WERI-Rb-1 (cell line): ENCODE data around the gene NEO1.
"Not testable (repeated sequence)": the region's sequence is repeated elsewhere in the genome, so short reads cannot be mapped to it uniquely, and the experiment has no call there.

Experiments
- DNase-seq: peaks from one replicate; pipeline ENCODE4 v3.0.0-alpha.2; 2020
- H3K27ac ChIP-seq: fragments of 250-450 bp; sonication (Bioruptor Pico); 2 replicates; pipeline ENCODE4 v1.5.1; 2020; ENCODE audit warnings: mild to moderate bottlenecking, moderate library complexity
- H3K27me3 ChIP-seq: fragments of 250-450 bp; sonication (Bioruptor Pico); 2 replicates; pipeline ENCODE4 v1.5.1; 2021; ENCODE audit warnings: mild to moderate bottlenecking, low read depth, moderate library complexity; ENCODE audit not compliant: insufficient read depth, severe bottlenecking
- H3K36me3 ChIP-seq: fragments of 250-450 bp; sonication (Bioruptor Pico); 2 replicates; pipeline ENCODE4 v1.5.1; 2020; ENCODE audit warnings: mild to moderate bottlenecking, moderate library complexity
- H3K4me3 ChIP-seq: 2 replicates; pipeline ENCODE4 v1.5.1; 2011; ENCODE audit warnings: low read depth, mild to moderate bottlenecking, control low read depth, low read length
- H3K9me3 ChIP-seq: fragments of 250-450 bp; sonication (Bioruptor Pico); 2 replicates; pipeline ENCODE4 v1.5.1; 2021; ENCODE audit warnings: mild to moderate bottlenecking, moderate library complexity; ENCODE audit not compliant: severe bottlenecking
- TF ChIP-seq, protein P1 (sequence below): IDR thresholded peaks from 2 replicates; pipeline ENCODE4 v1.5.1; 2011; ENCODE audit warnings: low read depth, mild to moderate bottlenecking, control low read depth, inconsistent platforms, low read length

The NEO1 gene

DNA sequence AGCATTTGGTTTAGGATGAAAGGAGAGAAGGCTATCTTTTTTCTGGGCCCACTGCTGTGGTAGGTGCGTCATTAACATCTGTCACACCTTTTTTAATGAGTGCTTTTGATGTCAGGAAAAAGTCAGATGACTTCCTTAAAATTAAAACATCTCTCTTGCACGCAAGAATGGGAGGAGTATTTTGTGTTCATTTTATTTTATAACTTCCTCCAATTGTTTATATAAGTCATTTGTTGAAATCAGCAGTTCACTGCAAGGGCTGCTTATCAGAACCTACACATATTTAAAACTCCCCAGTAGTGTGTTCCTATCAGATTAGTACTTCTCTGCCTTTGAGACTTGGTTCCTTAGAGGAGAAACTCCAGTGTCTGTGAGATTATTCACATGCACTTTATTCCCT lies 143.8 kb downstream of the NEO1 start:
- Histone ChIP-seq H3K9me3 (no peaks in the 10 kb centered on the region), H3K27ac (no peak overlapping the region), H3K36me3 (no peaks in the 10 kb centered on the region; the same call in 1 of the 2 replicates), H3K27me3 (no peaks in the 10 kb centered on the region), H3K4me3 (no peak overlapping the region)
- TF ChIP-seq, protein P1, sequence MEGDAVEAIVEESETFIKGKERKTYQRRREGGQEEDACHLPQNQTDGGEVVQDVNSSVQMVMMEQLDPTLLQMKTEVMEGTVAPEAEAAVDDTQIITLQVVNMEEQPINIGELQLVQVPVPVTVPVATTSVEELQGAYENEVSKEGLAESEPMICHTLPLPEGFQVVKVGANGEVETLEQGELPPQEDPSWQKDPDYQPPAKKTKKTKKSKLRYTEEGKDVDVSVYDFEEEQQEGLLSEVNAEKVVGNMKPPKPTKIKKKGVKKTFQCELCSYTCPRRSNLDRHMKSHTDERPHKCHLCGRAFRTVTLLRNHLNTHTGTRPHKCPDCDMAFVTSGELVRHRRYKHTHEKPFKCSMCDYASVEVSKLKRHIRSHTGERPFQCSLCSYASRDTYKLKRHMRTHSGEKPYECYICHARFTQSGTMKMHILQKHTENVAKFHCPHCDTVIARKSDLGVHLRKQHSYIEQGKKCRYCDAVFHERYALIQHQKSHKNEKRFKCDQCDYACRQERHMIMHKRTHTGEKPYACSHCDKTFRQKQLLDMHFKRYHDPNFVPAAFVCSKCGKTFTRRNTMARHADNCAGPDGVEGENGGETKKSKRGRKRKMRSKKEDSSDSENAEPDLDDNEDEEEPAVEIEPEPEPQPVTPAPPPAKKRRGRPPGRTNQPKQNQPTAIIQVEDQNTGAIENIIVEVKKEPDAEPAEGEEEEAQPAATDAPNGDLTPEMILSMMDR: no peak
- DNase-seq: no peak

DNA sequence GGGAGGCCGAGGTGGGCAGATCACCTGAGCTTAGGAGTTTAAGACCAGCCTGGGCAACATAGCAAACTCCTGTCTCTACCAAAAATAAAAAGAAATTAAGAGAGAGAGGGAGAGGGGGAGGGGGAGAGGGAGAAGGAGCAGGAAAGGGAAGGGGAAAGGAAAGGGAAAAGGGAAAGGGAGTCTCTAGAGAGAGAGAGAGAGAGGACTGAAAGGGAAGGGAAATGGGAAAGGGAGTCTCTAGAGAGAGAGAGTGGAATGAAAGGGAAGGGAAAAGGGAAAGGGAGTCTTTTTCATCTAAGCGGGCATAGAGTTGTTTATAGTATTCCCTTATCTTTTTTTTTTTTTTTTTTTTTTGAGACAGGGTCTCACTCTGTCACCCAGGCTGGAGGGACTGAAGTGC lies 148.1 kb downstream of the NEO1 start:
- no peaks in the 10 kb centered on the region for H3K27me3 ChIP-seq
- H3K9me3 ChIP-seq: no peaks in the 10 kb centered on the region
- H3K36me3 ChIP-seq: peaks cover 3% of the 10 kb centered on the region
- no peak for DNase-seq
- no peak overlapping the region for H3K4me3 ChIP-seq
- H3K27ac ChIP-seq: no peak overlapping the region
- TF ChIP-seq, protein P1: no peak

- Histone ChIP-seq H3K9me3 (no peaks in the 10 kb centered on the region), H3K27ac (no peak overlapping the region), H3K4me3 (no peak overlapping the region), H3K27me3 (no peaks in the 10 kb centered on the region), H3K36me3 (peaks cover 3% of the 10 kb centered on the region; the same call in 1 of the 2 replicates)
- TF ChIP-seq, protein P1: no peak
- no peak for DNase-seq
Measured at GRCh38 chr15:73210630-73211029, 158.4 kb downstream of the NEO1 start.

- Histone ChIP-seq H3K4me3 (no peak overlapping the region), H3K27me3 (no peaks in the 10 kb centered on the region), H3K36me3 (peaks cover 3% of the 10 kb centered on the region; the same call in 1 of the 2 replicates), H3K9me3 (no peaks in the 10 kb centered on the region), H3K27ac (no peak overlapping the region)
- TF ChIP-seq, protein P1: no peak
- no peak for DNase-seq
Measured at GRCh38 chr15:73212424-73212823, 160.2 kb downstream of the NEO1 start.

DNA sequence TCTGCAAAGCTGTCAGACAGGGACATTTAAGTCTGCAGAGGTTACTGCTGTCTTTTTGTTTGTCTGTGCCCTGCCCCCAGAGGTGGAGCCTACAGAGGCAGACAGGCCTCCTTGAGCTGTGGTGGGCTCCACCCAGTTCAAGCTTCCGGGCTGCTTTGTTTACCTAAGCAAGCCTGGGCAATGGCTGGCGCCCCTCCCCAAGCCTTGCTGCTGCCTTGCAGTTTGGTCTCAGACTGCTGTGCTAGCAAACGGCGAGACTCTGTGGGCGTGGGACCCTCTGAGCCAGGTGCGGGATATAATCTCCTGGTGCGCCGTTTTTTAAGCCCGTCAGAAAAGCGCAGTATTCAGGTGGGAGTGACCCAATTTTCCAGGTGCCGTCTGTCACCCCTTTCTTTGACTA lies 169.2 kb downstream of the NEO1 start:
- not testable (repeated sequence) for H3K4me3 ChIP-seq, H3K36me3 ChIP-seq, H3K27me3 ChIP-seq, H3K9me3 ChIP-seq, DNase-seq, H3K27ac ChIP-seq

DNA sequence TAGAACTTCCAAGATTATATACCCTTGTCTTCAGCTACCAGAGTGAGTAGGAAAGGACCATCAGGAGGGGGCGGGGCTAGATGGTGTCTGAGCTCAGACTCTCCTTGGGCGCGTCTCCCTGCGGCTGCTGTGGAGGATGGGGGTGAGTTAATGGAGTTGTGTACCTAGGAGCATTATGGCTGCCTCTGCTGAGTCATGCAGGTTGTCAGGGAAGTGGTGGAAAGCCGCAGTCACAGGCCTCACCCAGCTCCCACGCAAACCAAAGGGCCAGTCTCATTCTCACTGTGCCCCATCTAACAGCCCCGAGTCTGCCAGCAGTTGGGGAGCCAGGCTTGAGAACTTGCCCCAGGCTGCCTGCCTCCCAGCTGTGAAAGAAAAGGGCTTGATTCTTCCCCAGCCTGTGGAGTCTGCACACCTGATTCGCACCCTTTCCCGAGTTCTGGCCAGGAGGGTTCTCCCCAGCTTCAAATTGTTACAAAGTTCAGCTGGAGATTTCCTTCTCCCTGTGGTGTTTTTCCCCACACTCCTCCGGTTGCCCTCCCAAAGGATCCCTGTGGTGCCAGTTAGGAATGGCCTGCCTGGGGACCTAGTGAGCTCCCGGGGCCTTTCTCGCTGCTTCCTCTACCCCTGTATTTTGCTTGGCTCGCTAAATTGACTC lies 173.2 kb downstream of the NEO1 start:
- no peak overlapping the region for H3K4me3 ChIP-seq

More for the DNA sequence above, 173.2 kb downstream of the NEO1 start:
- TF ChIP-seq, protein P1: no peak
- Histone ChIP-seq H3K27ac (no peak overlapping the region), H3K9me3 (peaks cover 8% of the 10 kb centered on the region), H3K36me3 (no peaks in the 10 kb centered on the region; the same call in none of the 2 replicates), H3K27me3 (no peaks in the 10 kb centered on the region)
- DNase-seq: no peak
